GM21360 (cell line): Measurements from ENCODE around the gene DAPK1.

Experiments
- ATAC-seq: cut with Tn5 transposase; IDR thresholded peaks from one replicate; pipeline ENCODE4 v1.9.1; 2021; ENCODE audit warnings: mild to moderate bottlenecking, moderate library complexity; ENCODE audit not compliant: unreplicated experiment

DAPK1 gene

DNA sequence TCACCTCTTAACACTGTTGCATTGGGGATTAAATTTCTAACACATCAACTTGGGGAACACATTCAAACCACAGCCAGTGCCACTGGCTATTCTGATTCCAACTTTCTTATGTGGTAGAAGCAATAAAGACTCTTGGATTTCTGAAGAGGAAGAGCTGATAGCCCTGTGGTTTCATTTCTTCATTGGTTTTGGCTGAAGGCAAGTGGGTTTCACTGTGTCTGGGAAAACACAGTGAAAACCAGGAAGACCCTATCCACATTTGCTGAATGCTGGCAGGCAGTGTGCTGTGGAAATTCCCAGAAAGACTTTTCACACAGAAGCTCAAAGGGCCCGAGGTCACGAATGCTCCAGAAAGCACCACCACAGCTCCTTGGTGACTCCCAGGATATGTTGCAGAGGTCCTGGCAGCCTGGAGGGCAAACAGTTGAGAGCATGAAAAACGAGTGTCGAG, 67.1 kb downstream of the DAPK1 start:
- ATAC-seq, result no peak

DNA sequence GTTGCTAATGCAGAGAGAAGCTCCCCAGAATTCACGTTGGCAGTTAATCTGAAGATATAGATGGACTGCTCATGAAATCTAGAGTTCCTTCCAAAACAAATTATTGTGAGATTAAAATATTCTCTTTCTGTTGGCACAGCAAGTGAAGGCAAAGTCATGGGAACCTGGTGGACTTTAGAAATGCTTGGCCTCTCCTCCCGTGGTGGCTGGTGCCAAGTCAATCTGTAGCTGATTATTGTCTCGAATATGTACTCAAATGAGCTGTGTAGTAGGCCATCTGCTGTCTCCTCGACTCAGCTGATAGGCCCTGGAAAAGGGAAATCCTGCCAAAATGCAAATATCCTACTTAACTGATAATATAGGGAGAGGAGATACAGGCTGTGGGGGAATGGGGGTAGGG, 69.3 kb downstream of the DAPK1 start:
- no peak for ATAC-seq

GRCh38 chr9:87567571-87567970, 69.9 kb downstream of the DAPK1 start:
- no peak for ATAC-seq

- no peak for ATAC-seq
These were observed 70.3 kb downstream of the DAPK1 start for GRCh38 chr9:87567983-87568382.

DNA sequence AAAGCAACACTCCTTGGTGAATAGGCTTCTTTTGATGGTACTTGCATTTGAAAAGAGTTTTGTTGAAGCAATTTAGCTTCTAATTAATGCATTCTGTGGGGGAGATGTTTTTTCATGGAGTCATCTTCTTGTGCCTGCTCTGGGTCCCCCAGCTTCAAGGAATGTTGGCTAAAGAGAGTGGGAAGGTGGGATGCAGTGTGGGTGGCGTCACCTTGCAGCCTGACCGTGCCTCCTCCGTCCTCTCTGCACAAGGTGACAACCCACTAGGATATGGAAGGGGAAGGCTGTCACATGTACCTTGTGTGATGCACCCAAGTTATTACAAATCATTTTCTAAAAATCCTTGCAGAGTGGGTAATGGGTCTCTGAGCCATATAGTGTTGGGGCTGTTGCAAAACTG, 70.7 kb downstream of the DAPK1 start:
- ATAC-seq, result no peak

DNA sequence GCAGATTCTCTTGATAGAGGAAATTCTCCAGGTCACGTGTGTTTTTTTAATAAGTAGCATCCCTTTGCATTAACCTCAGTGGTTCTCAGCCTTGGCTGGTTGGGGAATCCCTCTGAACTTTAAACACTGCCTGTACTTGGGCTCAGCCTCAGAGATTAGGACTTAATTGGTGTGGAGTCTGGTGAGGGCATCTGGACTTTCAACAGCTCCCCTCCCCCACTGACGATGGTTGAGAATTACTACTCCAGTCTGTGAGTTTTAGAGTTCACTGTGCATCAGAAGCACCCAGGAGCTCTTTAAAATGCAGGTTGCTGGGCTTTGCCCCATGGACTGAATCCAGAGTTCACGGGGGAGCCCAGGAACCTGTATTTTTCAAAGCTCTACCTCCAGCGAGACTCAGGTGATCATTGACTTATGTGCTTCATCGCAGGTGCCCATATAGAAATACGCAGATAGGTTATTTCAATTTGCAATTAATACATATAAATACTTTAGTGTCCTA, 71.4 kb downstream of the DAPK1 start:
- ATAC-seq, result no peak

- ATAC-seq, result no peak
These were observed 71.9 kb downstream of the DAPK1 start for GRCh38 chr9:87569518-87569917.

DNA sequence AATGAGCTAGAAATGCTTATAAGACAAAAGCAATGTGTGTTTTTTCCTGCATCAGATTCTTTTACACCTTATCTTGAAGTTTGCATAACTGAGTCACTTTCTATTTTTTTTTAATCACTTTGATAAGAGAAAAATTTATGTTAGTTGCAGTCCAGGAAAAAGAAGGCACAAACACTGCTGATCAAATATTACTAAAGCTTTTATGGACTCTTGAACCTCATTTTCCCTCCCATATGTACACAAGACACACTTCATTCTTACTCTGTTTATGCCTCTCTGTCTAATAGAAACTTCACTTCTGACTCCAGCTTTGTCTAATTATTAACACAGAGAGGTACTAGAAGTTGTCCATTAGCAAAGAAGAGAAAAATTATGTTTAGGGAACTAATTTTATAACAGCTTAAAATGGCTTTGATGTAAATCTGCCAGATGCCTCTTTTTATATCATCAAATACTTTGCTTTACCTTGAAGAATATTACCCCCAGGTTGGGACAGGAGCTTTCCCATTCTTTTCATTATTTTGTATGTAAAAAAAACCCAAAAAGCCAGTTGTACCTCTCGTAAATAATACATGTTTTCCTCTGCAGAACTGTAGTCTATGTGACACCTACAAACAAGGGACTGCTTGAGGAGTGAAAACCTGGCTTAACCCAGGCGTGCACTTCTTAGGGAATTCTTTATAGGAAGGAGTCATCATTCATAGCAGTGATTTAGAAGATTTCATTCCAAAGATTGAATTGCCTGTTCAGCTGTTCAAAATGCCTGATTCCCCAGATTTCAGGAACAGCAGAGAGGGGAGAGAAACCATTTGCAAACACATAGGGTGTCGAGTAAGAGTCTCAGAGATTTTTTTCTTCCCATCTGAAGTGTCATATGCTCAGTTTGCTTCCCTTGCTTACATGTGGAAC, 72.6 kb downstream of the DAPK1 start:
- no peak for ATAC-seq

- ATAC-seq, result no peak
These were observed 75.1 kb downstream of the DAPK1 start for GRCh38 chr9:87572719-87573118.

DNA sequence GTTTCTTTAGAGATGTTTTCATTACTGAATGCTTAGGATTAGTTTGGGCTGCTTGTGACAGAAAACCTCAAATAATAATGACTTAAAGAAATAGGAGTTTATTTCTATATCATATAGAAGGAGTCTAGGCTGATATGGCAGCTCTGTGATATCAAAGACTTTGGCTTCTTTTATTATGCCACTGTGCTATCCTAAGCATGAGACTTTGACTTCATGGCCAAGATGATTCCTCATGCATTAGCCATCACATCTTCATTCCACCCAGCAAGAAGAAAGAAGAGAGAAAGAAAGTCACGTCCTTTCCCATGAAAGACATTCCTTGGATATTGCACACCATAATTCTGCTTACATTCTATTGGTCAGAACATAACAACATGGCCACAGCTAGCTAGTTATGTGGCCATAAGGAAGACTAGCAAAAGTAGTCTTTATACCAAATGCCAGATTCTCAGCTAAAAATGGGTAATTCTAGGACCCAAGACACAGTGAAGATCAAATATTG, 76.2 kb downstream of the DAPK1 start:
- no peak for ATAC-seq

GRCh38 chr9:87577746-87578145, 80.1 kb downstream of the DAPK1 start:
- no peak for ATAC-seq

- ATAC-seq, result no peak
These were observed 81.0 kb downstream of the DAPK1 start for GRCh38 chr9:87578625-87579024.

DNA sequence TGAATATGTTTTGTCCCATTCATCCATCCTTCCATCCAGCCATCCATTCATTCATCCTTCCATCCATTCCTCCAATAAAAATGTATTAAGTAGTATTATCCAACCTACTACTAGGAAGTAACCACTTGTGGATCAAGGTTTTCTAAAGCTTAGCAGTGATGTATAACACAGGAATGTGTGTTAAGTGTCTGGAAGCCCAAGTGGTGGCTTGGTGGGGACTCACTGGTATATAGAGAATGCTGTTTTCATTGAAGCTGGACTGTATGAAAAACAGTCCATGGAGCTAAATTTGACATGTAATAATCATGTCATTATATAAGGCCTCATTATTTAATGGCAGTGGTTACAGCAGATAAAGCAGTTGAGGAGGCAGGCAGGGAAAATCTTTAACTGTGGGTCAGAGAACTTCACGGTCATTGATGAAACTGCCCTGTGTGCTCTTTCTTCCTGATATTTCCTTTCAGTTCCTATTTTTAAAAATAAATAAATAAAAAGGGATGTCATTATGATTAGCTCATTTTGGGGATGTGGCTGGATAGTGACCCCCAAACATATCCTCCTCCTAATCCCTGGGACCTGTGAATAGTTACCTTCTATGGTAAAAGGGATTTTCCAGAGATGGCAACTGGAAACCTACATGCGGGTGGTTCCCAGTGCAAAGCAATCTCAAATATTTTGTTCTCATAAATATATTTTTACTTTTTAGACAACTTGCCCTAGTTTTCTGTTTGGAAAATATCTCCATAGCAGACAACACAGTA, 82.3 kb downstream of the DAPK1 start:
- no peak for ATAC-seq

GRCh38 chr9:87580941-87581438, 83.3 kb downstream of the DAPK1 start:
- ATAC-seq, result no peak

DNA sequence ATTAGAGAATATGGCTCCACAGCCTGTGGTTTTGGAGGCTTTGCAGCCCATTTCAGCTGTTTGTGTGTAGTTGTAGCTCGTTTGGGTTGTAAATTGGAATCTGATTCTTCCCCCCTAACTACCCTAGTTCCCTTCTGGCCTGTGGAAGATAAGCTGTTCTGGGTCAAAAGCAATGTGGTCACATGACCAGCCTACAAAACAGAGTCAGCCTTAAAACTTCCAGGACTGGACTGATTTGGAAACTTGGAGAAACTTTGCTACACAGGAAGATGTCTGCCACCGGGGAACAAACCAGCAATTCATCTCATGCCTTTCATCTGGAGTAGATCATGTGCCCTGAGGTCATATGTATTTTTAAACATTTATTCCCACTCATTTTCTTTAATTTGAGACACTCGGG, 83.8 kb downstream of the DAPK1 start:
- ATAC-seq, result no peak

- no peak for ATAC-seq
These were observed 84.4 kb downstream of the DAPK1 start for GRCh38 chr9:87581949-87582637.

DNA sequence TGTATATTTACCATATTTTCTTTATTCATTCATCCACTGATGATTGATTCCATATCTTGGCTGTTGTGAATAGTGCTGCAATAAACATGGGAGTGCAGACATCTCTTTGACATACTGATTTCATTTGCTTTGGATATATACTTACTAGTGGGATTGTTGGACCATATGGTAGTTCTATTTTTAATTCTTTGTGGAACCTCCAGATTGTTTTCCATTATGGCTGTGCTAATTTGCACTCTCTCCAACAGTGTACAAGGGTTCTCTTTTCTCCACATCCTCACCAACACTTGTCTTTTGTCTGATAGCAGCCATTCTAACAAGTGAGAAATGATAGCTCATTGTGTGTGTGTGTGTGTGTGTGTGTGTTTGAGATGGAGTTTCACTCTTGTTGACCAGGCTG, 86.7 kb downstream of the DAPK1 start:
- ATAC-seq, result no peak

GRCh38 chr9:87585123-87585855, 87.6 kb downstream of the DAPK1 start:
- no peak for ATAC-seq

DNA sequence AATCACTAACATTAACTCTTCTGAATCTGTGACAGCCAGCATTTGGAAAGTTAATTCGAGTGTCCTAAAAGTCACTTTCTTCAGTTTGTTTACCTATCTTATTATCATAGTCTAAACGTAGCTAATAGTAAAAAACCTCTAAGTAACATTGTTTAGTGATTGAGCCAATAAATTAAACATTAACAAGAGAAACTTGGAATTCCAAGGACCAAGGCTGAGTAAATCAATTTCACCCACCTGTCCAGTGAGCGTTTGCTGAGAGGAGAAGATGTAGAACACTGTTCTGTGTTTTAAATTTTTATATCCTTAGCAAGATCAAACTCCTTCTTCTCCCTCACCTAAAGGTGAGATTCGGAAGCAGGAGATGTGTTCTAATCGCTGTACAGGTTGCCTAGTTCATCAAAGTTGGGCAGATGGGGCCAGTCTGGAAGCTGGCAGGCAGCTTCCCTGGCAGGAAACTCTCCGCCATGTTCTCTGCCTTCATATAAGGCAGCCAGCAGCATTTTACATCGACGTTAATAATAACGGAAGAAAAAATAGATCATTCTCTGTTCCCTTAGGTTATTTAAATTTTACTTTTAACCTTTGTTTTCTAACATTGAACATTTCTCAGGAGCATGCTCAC, 89.2 kb downstream of the DAPK1 start:
- no peak for ATAC-seq

DNA sequence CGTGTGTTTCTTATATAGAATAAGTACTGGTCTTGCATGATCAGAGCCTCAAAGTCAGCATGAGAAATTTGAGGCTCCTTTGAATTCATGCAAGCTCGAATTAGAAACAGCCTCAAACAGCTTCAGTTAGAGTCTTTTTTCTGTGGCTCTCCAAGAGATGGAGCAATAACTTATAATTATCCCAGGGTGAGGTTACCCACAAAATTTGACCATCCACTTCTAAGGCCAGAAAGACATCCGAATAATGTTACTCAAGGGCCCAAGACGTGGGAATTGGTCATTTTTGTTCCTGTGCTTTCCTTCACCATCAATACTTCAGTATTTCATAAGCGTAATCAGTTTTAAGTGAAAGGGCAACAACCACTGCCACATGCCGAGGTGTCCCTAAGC, 89.7 kb downstream of the DAPK1 start:
- ATAC-seq, result no peak
